IMR-90 (cell line): ENCODE measurements around the gene HRH3. TPM values are rescaled to one million over a fixed set of nuclear protein-coding genes. Genes with fewer than 3 reads are reported as not detected.

ENCODE experiments used
- ATAC-seq: fragments of 200-7000 bp; cut with Tn5 transposase; 2 replicates; pipeline ENCODE4 v1.9.1; 2020; ENCODE audit warnings: low read depth, mild to moderate bottlenecking, moderate library complexity
- BruUV-seq: library from RNA; stranded (reverse); fragments of 400-500 nt; replicated peaks from 2 replicates; lab custom pipeline; 2021; lab: Mats Ljungman, UMichigan
- CTCF ChIA-PET: fragments of 300-600 bp; formaldehyde crosslinking; extraction: SDS; loops from one replicate; lab custom pipeline; 2021; ENCODE audit warnings: antibody characterized with exemption; lab: Yijun Ruan, JAX
- POLR2A ChIA-PET: fragments of 300-600 bp; sonication (Branson Sonifier 250); formaldehyde crosslinking; loops from one replicate; lab custom pipeline; 2022; ENCODE audit warnings: antibody characterized with exemption; ENCODE audit not compliant: unreplicated experiment; lab: Charles Lee
- DNase-seq: peaks from one replicate; pipeline ENCODE4 v3.0.0; 2013
- H2AFZ ChIP-seq: replicated peaks from 2 replicates; pipeline ENCODE3; 2013; ENCODE audit warnings: low read length, mild to moderate bottlenecking; ENCODE audit not compliant: poor library complexity
- H2AK5ac ChIP-seq: 2 replicates; pipeline ENCODE4 v1.6.1; 2013; ENCODE audit warnings: low read depth, low read length, inconsistent platforms
- H2AK9ac ChIP-seq: replicated peaks from 2 replicates; pipeline ENCODE3; 2013; ENCODE audit warnings: mild to moderate bottlenecking, low read depth, low read length, moderate library complexity; ENCODE audit not compliant: poor library complexity
- H2BK120ac ChIP-seq: 2 replicates; pipeline ENCODE4 v1.6.1; 2013; ENCODE audit warnings: low read depth, low read length, inconsistent platforms
- H2BK15ac ChIP-seq: 3 replicates; pipeline ENCODE4 v1.6.1; 2013; ENCODE audit warnings: low read depth, low read length, inconsistent platforms
- H2BK20ac ChIP-seq: 2 replicates; pipeline ENCODE4 v1.6.1; 2013; ENCODE audit warnings: low read depth, mild to moderate bottlenecking, inconsistent platforms, low read length, moderate library complexity
- H2BK5ac ChIP-seq: 2 replicates; pipeline ENCODE4 v1.6.1; 2013; ENCODE audit warnings: mild to moderate bottlenecking, low read depth, low read length, inconsistent platforms; ENCODE audit not compliant: poor library complexity, severe bottlenecking
- H3K14ac ChIP-seq: replicated peaks from 2 replicates; pipeline ENCODE4 v1.6.1; 2013; ENCODE audit warnings: low read depth, low read length, inconsistent platforms
- H3K18ac ChIP-seq: 2 replicates; pipeline ENCODE4 v1.6.1; 2013; ENCODE audit warnings: low read depth, low read length, control low read depth
- H3K23ac ChIP-seq: 2 replicates; pipeline ENCODE4 v1.6.1; 2013; ENCODE audit warnings: low read depth, low read length, inconsistent platforms
- H3K27ac ChIP-seq: 2 replicates; pipeline ENCODE4 v1.5.1; 2013; ENCODE audit warnings: mild to moderate bottlenecking, control low read depth, low read length; ENCODE audit not compliant: insufficient read depth
- H3K27me3 ChIP-seq: 2 replicates; pipeline ENCODE4 v1.6.1; 2013; ENCODE audit warnings: low read length; ENCODE audit not compliant: control insufficient read depth, insufficient read depth
- H3K36me3 ChIP-seq: 2 replicates; pipeline ENCODE4 v1.6.1; 2013; ENCODE audit warnings: low read length, mixed read lengths; ENCODE audit not compliant: control insufficient read depth, insufficient read depth
- H3K4ac ChIP-seq: 2 replicates; pipeline ENCODE4 v1.6.1; 2013; ENCODE audit warnings: low read depth, low read length, inconsistent platforms
- H3K4me1 ChIP-seq: 2 replicates; pipeline ENCODE4 v1.6.1; 2013; ENCODE audit warnings: low read length, mixed read lengths; ENCODE audit not compliant: control insufficient read depth, insufficient read depth
- H3K4me2 ChIP-seq: 2 replicates; pipeline ENCODE4 v1.6.1; 2013; ENCODE audit warnings: low read depth, mild to moderate bottlenecking, control low read depth, low read length, moderate library complexity
- H3K4me3 ChIP-seq: 2 replicates; pipeline ENCODE4 v1.5.1; 2013; ENCODE audit warnings: low read depth, mild to moderate bottlenecking, control low read depth, low read length, moderate library complexity; ENCODE audit not compliant: insufficient read depth
- H3K56ac ChIP-seq: 2 replicates; pipeline ENCODE4 v1.6.1; 2013; ENCODE audit warnings: low read length, inconsistent platforms; ENCODE audit not compliant: insufficient read depth; ENCODE audit errors: extremely low read depth
- H3K79me1 ChIP-seq, 2 experiments: 2 replicates each; pipeline ENCODE4 v1.6.1; 2013; ENCODE audit warnings: low read length in 2 of 2, inconsistent platforms in 1 of 2, low read depth in 1 of 2
- H3K9ac ChIP-seq: 2 replicates; pipeline ENCODE4 v1.6.1; 2013; ENCODE audit warnings: low read depth, low read length, control low read depth
- H3K9me1 ChIP-seq: 2 replicates; pipeline ENCODE4 v1.6.1; 2013; ENCODE audit warnings: low read length, inconsistent platforms; ENCODE audit not compliant: insufficient read depth
- H3K9me3 ChIP-seq: 2 replicates; pipeline ENCODE4 v1.6.1; 2013; ENCODE audit warnings: low read length; ENCODE audit not compliant: control insufficient read depth, insufficient read depth
- H4K20me1 ChIP-seq: 2 replicates; pipeline ENCODE4 v1.6.1; 2013; ENCODE audit warnings: low read length, inconsistent platforms; ENCODE audit not compliant: insufficient read depth
- H4K5ac ChIP-seq: 2 replicates; pipeline ENCODE4 v1.6.1; 2013; ENCODE audit warnings: mild to moderate bottlenecking, low read depth, low read length, control low read depth
- H4K8ac ChIP-seq, 2 experiments: 2 replicates each; pipeline ENCODE4 v1.6.1; 2013; ENCODE audit warnings: low read depth in 2 of 2, low read length in 2 of 2, control low read depth in 1 of 2, inconsistent platforms in 1 of 2
- H4K91ac ChIP-seq: 2 replicates; pipeline ENCODE4 v1.6.1; 2013; ENCODE audit warnings: low read depth, low read length, inconsistent platforms; ENCODE audit not compliant: insufficient read depth
- CEBPB ChIP-seq: IDR thresholded peaks from 2 replicates; pipeline ENCODE4 v1.6.1; 2012; ENCODE audit warnings: low read depth, low read length, improper control_type of control experiment
- CHD1 ChIP-seq: IDR thresholded peaks from 2 replicates; pipeline ENCODE4 v1.6.1; 2012; ENCODE audit warnings: low read depth, low read length, improper control_type of control experiment
- FOS ChIP-seq: fragments of 150-350 bp; IDR thresholded peaks from 2 replicates; pipeline ENCODE4 v1.6.1; 2016; ENCODE audit warnings: low read depth, low read length
- MAZ ChIP-seq: IDR thresholded peaks from 2 replicates; pipeline ENCODE4 v1.6.1; 2012; ENCODE audit warnings: low read depth, mild to moderate bottlenecking, low read length, improper control_type of control experiment, moderate library complexity, borderline replicate concordance
- POLR2A ChIP-seq: IDR thresholded peaks from 2 replicates; pipeline ENCODE4 v1.6.1; 2012; ENCODE audit warnings: mild to moderate bottlenecking, low read depth, low read length
- RFX5 ChIP-seq: IDR thresholded peaks from 2 replicates; pipeline ENCODE4 v1.8.0; 2012; ENCODE audit warnings: low read depth, mild to moderate bottlenecking, low read length, moderate library complexity
- SMC3 ChIP-seq: fragments of 150-350 bp; IDR thresholded peaks from 2 replicates; pipeline ENCODE4 v1.6.1; 2016; ENCODE audit warnings: low read depth, mild to moderate bottlenecking, antibody characterized with exemption, low read length, moderate library complexity
- WGBS, 2 experiments: methylation state at CpG; one replicate each; pipeline versions ENCODE4 v1.1.5 to v1.1.7; 2013; ENCODE audit warnings: missing lambda C conversion rate in 2 of 2; ENCODE audit not compliant: insufficient read length in 1 of 2; ENCODE audit errors: extremely low coverage in 2 of 2; 5-methylcytosine and 5-hydroxymethylcytosine counted together
- dilution Hi-C: fragments of 300-500 bp; cut with HindIII; formaldehyde crosslinking; loops from one replicate; pipeline ENCODE4 v1.14.3; 2018; ENCODE audit warnings: low sequenced_read_pairs; ENCODE audit not compliant: unreplicated experiment
- in situ Hi-C: fragments of 300-500 bp; cut with MboI; formaldehyde crosslinking; loops from 3 replicates; pipeline ENCODE4 v1.14.3; 2019; ENCODE audit warnings: low sequenced_read_pairs, inconsistent platforms, mixed read lengths
- intact Hi-C: fragments of 100-400 bp; cut with micrococcal nuclease; formaldehyde crosslinking; loops from 2 replicates; pipeline ENCODE4 v1.10.0; 2022
- polyA plus RNA-seq, 3 experiments: library from polyadenylated mRNA; depleted of rRNA; stranded (reverse); fragments of >200 nt; gene quantifications; 2 replicates each; pipeline ENCODE4 v1.2.3, GENCODE V29; 2012; ENCODE audit warnings: low replicate concordance in 1 of 3
- total RNA-seq: library from RNA; depleted of rRNA; stranded (reverse); fragments of >200 nt; gene quantifications from 2 replicates; pipeline ENCODE4 v1.2.3, GENCODE V29; 2012

HRH3 gene
- total and polyA plus RNA-seq, 2 of the 4 experiments (the other 2 are of a cell fraction) = not detected

GRCh38 chr20:62198496-62198895 is 21.6 kb downstream of the HRH3 start:
- Histone ChIP-seq H2AK5ac (no peak overlapping the region), H4K5ac (no peak overlapping the region), H2AFZ (no peak overlapping the region), H3K27me3 (no peaks in the 10 kb centered on the region), H2BK20ac (no peak overlapping the region), H4K91ac (no peak overlapping the region), H3K23ac (no peak overlapping the region), H2BK15ac (no peak overlapping the region), H3K9ac (no peak overlapping the region), H3K4me3 (no peak overlapping the region), H3K36me3 (peaks cover 53% of the 10 kb centered on the region), H2BK120ac (no peak overlapping the region), H3K14ac (no peak overlapping the region), H4K8ac (no peak overlapping the region), H3K4me1 (no peaks in the 10 kb centered on the region), H3K18ac (no peak overlapping the region), H4K20me1 (peaks cover 7% of the 10 kb centered on the region; the same call in 1 of the 2 replicates), H3K9me1 (no peaks in the 10 kb centered on the region; the same call in 1 of the 2 replicates), H3K56ac (no peak overlapping the region), H3K79me1 (peaks cover 4 to 19% of the 10 kb centered on the region in 2 experiments), H2AK9ac (no peak overlapping the region), H3K27ac (no peak overlapping the region), H3K4ac (no peak overlapping the region), H2BK5ac (no peak overlapping the region), H3K4me2 (no peak overlapping the region), H3K9me3 (no peaks in the 10 kb centered on the region)
- BruUV-seq = no TSS peak
- ChIA-PET POLR2A (no interaction called here), CTCF (no interaction called here)
- DNase-seq (no peak), ATAC-seq (no peak)
- TF ChIP-seq MAZ = no peak
- TF ChIP-seq CEBPB = no peak
- no peak for TF ChIP-seq POLR2A
- TF ChIP-seq RFX5 = no peak
- TF ChIP-seq SMC3 = no peak
- no peak for TF ChIP-seq CHD1
- TF ChIP-seq FOS = no peak
- in situ Hi-C loops = no loop called here
- intact Hi-C loops = no loop called here
- 96% methylated on average over 17 of the region's 17 CpGs; no CpG with 5 or more reads in 1 of the 2 experiments for WGBS, 2 experiments
- dilution Hi-C loops = no loop called here
